ENCODE measurements around the gene LRRC32.

Gene LRRC32

GRCh38 chr11:76680518-76681425, 10.2 kb upstream of the LRRC32 start:
- DNase-seq (ENCODE audit: low read depth in 2 of 2) = peak; percentile 51 to 60

- no peak for DNase-seq (ENCODE audit: low read depth in 2 of 2)
Measured at GRCh38 chr11:76678321-76678720, 7.8 kb upstream of the LRRC32 start.

GRCh38 chr11:76677458-76677765, 6.9 kb upstream of the LRRC32 start:
- DNase-seq (ENCODE audit: low read depth in 2 of 2) = no peak

GRCh38 chr11:76676636-76677457, 6.3 kb upstream of the LRRC32 start:
- DNase-seq (ENCODE audit: low read depth in 2 of 2) = no peak

GRCh38 chr11:76674517-76675400, 4.2 kb upstream of the LRRC32 start:
- DNase-seq (ENCODE audit: low read depth in 2 of 2) = no peak

- no peak for DNase-seq (ENCODE audit: low read depth in 2 of 2)
Measured at GRCh38 chr11:76673176-76674142, 2.9 kb upstream of the LRRC32 start.

GRCh38 chr11:76672431-76673175, 2.1 kb upstream of the LRRC32 start:
- peak in 1 of 2 donors; percentile 47 for DNase-seq (ENCODE audit: low read depth in 2 of 2)

- DNase-seq (ENCODE audit: low read depth in 2 of 2) = no peak
Measured at GRCh38 chr11:76671626-76672309, 1.2 kb upstream of the LRRC32 start.

GRCh38 chr11:76671237-76671592, 668 bp upstream of the LRRC32 start:
- no peak for DNase-seq (ENCODE audit: low read depth in 2 of 2)

GRCh38 chr11:76669901-76670484, 554 bp downstream of the LRRC32 start:
- no peak for DNase-seq (ENCODE audit: low read depth in 2 of 2)

- DNase-seq (ENCODE audit: low read depth in 2 of 2) = no peak
Measured at GRCh38 chr11:76668362-76669155, 2.0 kb downstream of the LRRC32 start.

- no peak for DNase-seq (ENCODE audit: low read depth in 2 of 2)
Measured at GRCh38 chr11:76667856-76668255, 2.7 kb downstream of the LRRC32 start.

GRCh38 chr11:76667271-76667818, 3.2 kb downstream of the LRRC32 start:
- no peak for DNase-seq (ENCODE audit: low read depth in 2 of 2)

GRCh38 chr11:76666830-76667229, 3.7 kb downstream of the LRRC32 start:
- no peak for DNase-seq (ENCODE audit: low read depth in 2 of 2)

- no peak for DNase-seq (ENCODE audit: low read depth in 2 of 2)
Measured at GRCh38 chr11:76666408-76666807, 4.1 kb downstream of the LRRC32 start.

- DNase-seq (ENCODE audit: low read depth in 2 of 2) = no peak
Measured at GRCh38 chr11:76665921-76666351, 4.6 kb downstream of the LRRC32 start.

GRCh38 chr11:76665172-76665571, 5.4 kb downstream of the LRRC32 start:
- DNase-seq (ENCODE audit: low read depth in 2 of 2) = no peak

- no peak for DNase-seq (ENCODE audit: low read depth in 2 of 2)
Measured at GRCh38 chr11:76664578-76665061, 5.9 kb downstream of the LRRC32 start.

All from stimulated activated CD8-positive, alpha-beta memory T cell treated with anti-CD3 and anti-CD28 coated beads, Interleukin-2, amount 100 ng/mL, for 48 hours (primary cell).